Right atrium auricular region (tissue), 2 donors: ENCODE data around the gene ITGB6. TPM values are rescaled to one million over a fixed set of nuclear protein-coding genes. Genes with fewer than 3 reads are reported as not detected.

Experiments
- DNase-seq: peaks from one replicate; pipeline ENCODE4 v3.0.0-alpha.2; 2019; ENCODE audit warnings: low spot score
- H3K27ac ChIP-seq, 2 donors: fragments of 200-600 bp; sonication (generic); 1 replicate in 1 of 2; 2 replicates in 1 of 2; pipeline ENCODE4 v1.5.1; 2016 to 2019
- H3K27me3 ChIP-seq, 2 donors: fragments of 200-600 bp; sonication (generic); one replicate each; pipeline versions ENCODE4 v1.5.1 to v1.6.0; 2017 to 2019
- H3K36me3 ChIP-seq: fragments of 200-600 bp; sonication (generic); one replicate; pipeline ENCODE4 v1.5.1; 2016
- H3K4me1 ChIP-seq, 2 donors: fragments of 200-600 bp; sonication (generic); one replicate each; pipeline versions ENCODE4 v1.5.1 to v1.6.0; 2017 to 2019
- H3K4me3 ChIP-seq, 2 donors: fragments of 200-600 bp; sonication (generic); 1 replicate in 1 of 2; 2 replicates in 1 of 2; pipeline ENCODE4 v1.5.1; 2017 to 2019; ENCODE audit warnings: mild to moderate bottlenecking in 1 of 2, moderate library complexity in 1 of 2
- H3K9me3 ChIP-seq, 2 donors: fragments of 200-600 bp; sonication (generic); one replicate each; pipeline ENCODE4 v1.5.1; 2019
- total RNA-seq, 2 donors: library from RNA; depleted of rRNA; stranded (reverse); fragments of >200 nt; gene quantifications; one replicate each; pipeline ENCODE4 v1.1.0, GENCODE V29; 2016
- TF ChIP-seq, protein P1 (sequence below), 2 donors: fragments of 200-600 bp; sonication (generic); IDR thresholded peaks; one replicate each; pipeline ENCODE4 v1.5.1; 2019; ENCODE audit warnings: antibody characterized with exemption in 2 of 2

Gene ITGB6
- total RNA-seq, 2 donors from 2014 or later: 0.20 to 0.30 TPM

- TF ChIP-seq, protein P1, sequence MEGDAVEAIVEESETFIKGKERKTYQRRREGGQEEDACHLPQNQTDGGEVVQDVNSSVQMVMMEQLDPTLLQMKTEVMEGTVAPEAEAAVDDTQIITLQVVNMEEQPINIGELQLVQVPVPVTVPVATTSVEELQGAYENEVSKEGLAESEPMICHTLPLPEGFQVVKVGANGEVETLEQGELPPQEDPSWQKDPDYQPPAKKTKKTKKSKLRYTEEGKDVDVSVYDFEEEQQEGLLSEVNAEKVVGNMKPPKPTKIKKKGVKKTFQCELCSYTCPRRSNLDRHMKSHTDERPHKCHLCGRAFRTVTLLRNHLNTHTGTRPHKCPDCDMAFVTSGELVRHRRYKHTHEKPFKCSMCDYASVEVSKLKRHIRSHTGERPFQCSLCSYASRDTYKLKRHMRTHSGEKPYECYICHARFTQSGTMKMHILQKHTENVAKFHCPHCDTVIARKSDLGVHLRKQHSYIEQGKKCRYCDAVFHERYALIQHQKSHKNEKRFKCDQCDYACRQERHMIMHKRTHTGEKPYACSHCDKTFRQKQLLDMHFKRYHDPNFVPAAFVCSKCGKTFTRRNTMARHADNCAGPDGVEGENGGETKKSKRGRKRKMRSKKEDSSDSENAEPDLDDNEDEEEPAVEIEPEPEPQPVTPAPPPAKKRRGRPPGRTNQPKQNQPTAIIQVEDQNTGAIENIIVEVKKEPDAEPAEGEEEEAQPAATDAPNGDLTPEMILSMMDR (IDR thresholded peaks at IDR 0.05): no peak
- Histone ChIP-seq H3K27me3 (no peaks in the 10 kb centered on the region), H3K36me3 (no peaks in the 10 kb centered on the region), H3K9me3 (no peaks in the 10 kb centered on the region), H3K4me1 (no peaks in the 10 kb centered on the region), H3K27ac (no peak overlapping the region), H3K4me3 (no peak overlapping the region)
- DNase-seq: no peak
Observed at GRCh38 chr2:160114020-160114419, 86.1 kb downstream of the ITGB6 start.

DNA sequence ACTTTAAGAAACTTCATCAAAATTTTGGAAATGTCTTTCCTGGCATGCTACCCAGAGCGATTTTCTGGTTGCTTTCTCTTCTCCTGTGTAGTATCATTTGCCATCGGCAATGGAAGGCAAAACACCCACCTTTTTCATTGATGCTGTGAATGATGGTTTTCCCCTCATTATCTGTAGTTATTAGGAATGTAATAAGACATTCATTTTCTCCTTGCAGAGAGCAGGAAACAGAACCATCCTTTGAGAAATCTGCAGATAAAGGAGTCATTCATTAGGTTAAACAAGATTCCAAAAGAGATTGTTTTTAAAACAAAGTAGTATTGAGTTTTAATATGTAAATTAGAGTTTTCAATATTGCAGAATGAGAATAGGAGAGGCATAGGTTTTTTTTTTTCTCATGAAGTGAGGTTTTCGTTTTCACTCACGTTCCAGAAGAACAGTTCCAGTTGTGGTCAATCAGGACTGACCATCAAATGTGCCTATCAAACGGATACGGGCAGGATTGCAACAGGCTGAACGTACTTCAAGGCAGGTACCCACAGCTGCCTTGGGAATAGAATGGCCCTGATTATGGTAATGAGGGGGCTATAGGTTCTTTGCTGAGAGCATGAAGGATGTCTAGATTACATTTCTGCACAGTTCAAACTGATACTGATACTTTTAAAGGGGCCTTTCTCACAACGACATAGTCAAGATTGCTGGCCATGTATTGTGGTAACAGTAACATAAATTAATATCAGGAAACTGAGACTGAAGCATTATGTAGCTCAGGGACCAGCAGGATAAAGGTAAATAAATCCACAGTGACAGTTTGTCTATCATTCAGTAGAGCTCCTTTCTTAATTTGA lies 87.9 kb downstream of the ITGB6 start:
- Histone ChIP-seq H3K4me3 (no peak overlapping the region), H3K9me3 (no peaks in the 10 kb centered on the region), H3K27ac (no peak overlapping the region), H3K4me1 (no peaks in the 10 kb centered on the region), H3K36me3 (no peaks in the 10 kb centered on the region), H3K27me3 (no peaks in the 10 kb centered on the region)
- DNase-seq: no peak
- TF ChIP-seq, protein P1 (IDR thresholded peaks at IDR 0.05): no peak

DNA sequence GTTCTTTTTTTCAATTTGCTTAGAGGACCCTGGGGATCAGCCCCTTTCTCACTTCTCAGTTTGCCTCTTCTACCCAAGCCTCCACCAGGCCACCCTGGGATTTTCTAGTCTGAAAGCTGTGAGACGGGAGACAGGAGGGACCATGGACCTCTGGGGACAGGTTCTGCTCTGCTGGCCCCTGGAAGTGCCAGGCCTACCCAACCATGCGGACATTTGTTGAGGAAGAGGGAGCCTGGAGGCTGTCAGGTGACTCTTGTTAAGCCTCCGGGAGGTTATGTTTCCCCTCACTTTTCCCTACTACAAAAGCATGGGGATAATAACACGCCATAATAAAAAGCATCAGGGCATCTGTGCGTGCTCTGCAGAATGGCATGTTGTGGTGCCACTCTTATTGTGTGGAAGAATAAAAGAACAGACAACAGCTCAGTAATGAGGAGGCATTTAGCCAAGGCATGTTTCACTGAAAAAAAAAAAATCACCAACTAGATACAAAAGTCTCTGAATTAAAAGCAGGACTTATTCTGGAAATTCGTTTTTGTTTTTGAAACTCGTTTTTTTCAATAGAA lies 89.3 kb downstream of the ITGB6 start:
- Histone ChIP-seq H3K4me3 (no peak overlapping the region), H3K36me3 (no peaks in the 10 kb centered on the region), H3K27me3 (no peaks in the 10 kb centered on the region), H3K9me3 (no peaks in the 10 kb centered on the region), H3K27ac (no peak overlapping the region), H3K4me1 (no peaks in the 10 kb centered on the region)
- TF ChIP-seq, protein P1 (IDR thresholded peaks at IDR 0.05): no peak
- DNase-seq: no peak

GRCh38 chr2:160109939-160110673 lies 90.0 kb downstream of the ITGB6 start:
- Histone ChIP-seq H3K36me3 (no peaks in the 10 kb centered on the region), H3K4me3 (no peak overlapping the region), H3K4me1 (no peaks in the 10 kb centered on the region), H3K27me3 (no peaks in the 10 kb centered on the region), H3K27ac (no peak overlapping the region), H3K9me3 (no peaks in the 10 kb centered on the region)
- TF ChIP-seq, protein P1 (IDR thresholded peaks at IDR 0.05): peak; percentile 76 to 84
- peak; percentile 63 for DNase-seq

DNA sequence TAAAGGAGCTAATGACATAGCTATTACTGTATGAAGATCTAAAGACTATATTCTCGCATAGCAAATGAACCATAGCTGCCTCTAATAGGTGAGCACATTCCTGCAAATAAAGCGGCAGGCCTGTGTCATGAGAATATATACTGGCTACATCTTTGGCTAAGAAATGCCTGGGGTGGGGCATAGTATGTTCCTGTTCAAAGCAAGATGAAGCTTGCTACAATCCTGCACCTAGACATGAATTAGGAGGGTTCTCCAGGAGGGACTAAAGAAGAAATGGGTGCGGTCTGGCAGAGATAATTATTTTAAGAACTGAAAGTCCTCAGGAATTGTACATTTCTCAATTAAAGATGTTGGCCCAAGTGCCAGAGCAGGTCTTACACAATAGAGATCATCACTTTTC lies 90.8 kb downstream of the ITGB6 start:
- Histone ChIP-seq H3K27ac (no peak overlapping the region), H3K27me3 (no peaks in the 10 kb centered on the region), H3K4me1 (no peaks in the 10 kb centered on the region), H3K4me3 (no peak overlapping the region), H3K36me3 (no peaks in the 10 kb centered on the region), H3K9me3 (no peaks in the 10 kb centered on the region)
- TF ChIP-seq, protein P1 (IDR thresholded peaks at IDR 0.05): no peak
- no peak for DNase-seq
